GM19099 (cell line): Measurements from ENCODE around the gene RAP1B.

ENCODE experiments used
- POLR2A ChIP-seq: IDR thresholded peaks from 3 replicates; pipeline ENCODE4 v1.6.1; 2011; ENCODE audit warnings: low read depth; ENCODE audit not compliant: insufficient read length; ENCODE audit errors: extremely low read depth

The RAP1B gene

GRCh38 chr12:68610370-68611093 is at the start of gene RAP1B:
RAP1B (plus strand) TSS chr12:68610899; CDS start chr12:68648725, 37,826 bp downstream.
- peak; percentile 92 for TF ChIP-seq POLR2A

- TF ChIP-seq POLR2A, result no peak
Measured at GRCh38 chr12:68561830-68562229, 48.9 kb upstream of the RAP1B start.

- TF ChIP-seq POLR2A, result no peak
Measured at GRCh38 chr12:68564166-68564565, 46.5 kb upstream of the RAP1B start.

GRCh38 chr12:68565391-68565903 is 45.3 kb upstream of the RAP1B start:
- no peak for TF ChIP-seq POLR2A

- TF ChIP-seq POLR2A, result no peak
Measured at GRCh38 chr12:68568922-68569569, 41.7 kb upstream of the RAP1B start.

- no peak for TF ChIP-seq POLR2A
Measured at GRCh38 chr12:68572661-68573060, 38.0 kb upstream of the RAP1B start.

- no peak for TF ChIP-seq POLR2A
Measured at GRCh38 chr12:68573406-68573805, 37.3 kb upstream of the RAP1B start.

- no peak for TF ChIP-seq POLR2A
Measured at GRCh38 chr12:68577949-68578348, 32.8 kb upstream of the RAP1B start.

- no peak for TF ChIP-seq POLR2A
Measured at GRCh38 chr12:68578765-68579164, 31.9 kb upstream of the RAP1B start.

- no peak for TF ChIP-seq POLR2A
Measured at GRCh38 chr12:68579254-68579653, 31.4 kb upstream of the RAP1B start.

- no peak for TF ChIP-seq POLR2A
Measured at GRCh38 chr12:68580911-68581310, 29.8 kb upstream of the RAP1B start.

GRCh38 chr12:68581926-68582325 is 28.8 kb upstream of the RAP1B start:
- TF ChIP-seq POLR2A, result no peak

- TF ChIP-seq POLR2A, result no peak
Measured at GRCh38 chr12:68585966-68586365, 24.7 kb upstream of the RAP1B start.

- no peak for TF ChIP-seq POLR2A
Measured at GRCh38 chr12:68587448-68587873, 23.2 kb upstream of the RAP1B start.

- TF ChIP-seq POLR2A, result no peak
Measured at GRCh38 chr12:68589194-68589593, 21.5 kb upstream of the RAP1B start.
